H9 (cell line): ENCODE measurements around the gene PC. TPM values are rescaled to one million over a fixed set of nuclear protein-coding genes. Genes with fewer than 3 reads are reported as not detected.
A peak's percentile ranks its signal among the peaks of the same experiment; 100 is the strongest.

ENCODE experiments used
- DNase-seq: peaks from one replicate; pipeline ENCODE4 v3.0.0-alpha.2; 2017
- H2AFZ ChIP-seq: one replicate; pipeline ENCODE4 v1.6.1; 2013; ENCODE audit warnings: mild to moderate bottlenecking, low read length, control low read depth, moderate library complexity
- H2AK5ac ChIP-seq: 2 replicates; pipeline ENCODE4 v1.6.1; 2013; ENCODE audit warnings: low read length, control low read depth, mixed read lengths; ENCODE audit not compliant: insufficient read length
- H2BK120ac ChIP-seq: one replicate; pipeline ENCODE4 v1.6.1; 2013; ENCODE audit warnings: low read depth, mild to moderate bottlenecking, low read length, control low read depth, inconsistent platforms; ENCODE audit not compliant: poor library complexity, severe bottlenecking
- H2BK12ac ChIP-seq: 2 replicates; pipeline ENCODE4 v1.6.1; 2013; ENCODE audit warnings: low read length, control low read depth, mixed read lengths, low read depth; ENCODE audit not compliant: insufficient read length
- H2BK15ac ChIP-seq: 2 replicates; pipeline ENCODE4 v1.6.1; 2013; ENCODE audit warnings: low read depth, low read length, control low read depth
- H2BK20ac ChIP-seq: one replicate; pipeline ENCODE4 v1.6.1; 2013; ENCODE audit warnings: low read depth, mild to moderate bottlenecking, low read length, control low read depth, inconsistent platforms; ENCODE audit not compliant: poor library complexity, severe bottlenecking
- H2BK5ac ChIP-seq: 2 replicates; pipeline ENCODE4 v1.6.1; 2013; ENCODE audit warnings: low read length, control low read depth, mixed read lengths; ENCODE audit not compliant: insufficient read length
- H3K14ac ChIP-seq: 2 replicates; pipeline ENCODE4 v1.6.1; 2013; ENCODE audit warnings: low read length, control low read depth; ENCODE audit not compliant: insufficient read depth
- H3K18ac ChIP-seq: 2 replicates; pipeline ENCODE4 v1.6.1; 2013; ENCODE audit warnings: low read depth, mild to moderate bottlenecking, mixed read lengths, low read length, control low read depth; ENCODE audit not compliant: insufficient read length
- H3K23ac ChIP-seq: 2 replicates; pipeline ENCODE4 v1.6.1; 2013; ENCODE audit warnings: low read length, control low read depth, mixed read lengths, low read depth; ENCODE audit not compliant: insufficient read length
- H3K23me2 ChIP-seq: 2 replicates; pipeline ENCODE4 v1.6.1; 2013; ENCODE audit warnings: low read depth, mild to moderate bottlenecking, mixed read lengths, low read length, control low read depth; ENCODE audit not compliant: insufficient read length, poor library complexity, severe bottlenecking
- H3K27ac ChIP-seq: 2 replicates; pipeline ENCODE4 v1.5.1; 2013; ENCODE audit warnings: low read length, control low read depth, mixed read lengths, low read depth; ENCODE audit not compliant: insufficient read length
- H3K27me3 ChIP-seq: 2 replicates; pipeline ENCODE4 v1.6.1; 2013; ENCODE audit warnings: low read length, control low read depth, inconsistent platforms; ENCODE audit not compliant: insufficient read depth
- H3K4ac ChIP-seq: 2 replicates; pipeline ENCODE4 v1.6.1; 2013; ENCODE audit warnings: low read depth, mild to moderate bottlenecking, control low read depth, inconsistent platforms, low read length, moderate library complexity
- H3K4me1 ChIP-seq: 2 replicates; pipeline ENCODE4 v1.6.1; 2013; ENCODE audit warnings: low read length, control low read depth, inconsistent platforms; ENCODE audit not compliant: insufficient read depth
- H3K4me2 ChIP-seq: 2 replicates; pipeline ENCODE4 v1.6.1; 2013; ENCODE audit warnings: low read length, control low read depth, mixed read lengths; ENCODE audit not compliant: insufficient read length, insufficient read depth
- H3K56ac ChIP-seq: 2 replicates; pipeline ENCODE4 v1.6.1; 2013; ENCODE audit warnings: low read depth, mild to moderate bottlenecking, mixed read lengths, low read length, control low read depth; ENCODE audit not compliant: insufficient read length
- H3K79me1 ChIP-seq: 2 replicates; pipeline ENCODE4 v1.6.1; 2013; ENCODE audit warnings: low read depth, mild to moderate bottlenecking, moderate library complexity, low read length, control low read depth, inconsistent platforms; ENCODE audit not compliant: insufficient read depth, poor library complexity, severe bottlenecking
- H3K79me2 ChIP-seq: 2 replicates; pipeline ENCODE4 v1.6.1; 2013; ENCODE audit warnings: low read length, control low read depth, inconsistent platforms; ENCODE audit not compliant: insufficient read depth
- H3K9ac ChIP-seq: 2 replicates; pipeline ENCODE4 v1.6.1; 2013; ENCODE audit warnings: low read length, control low read depth, mixed read lengths; ENCODE audit not compliant: insufficient read length; ENCODE audit errors: extremely low read depth
- H3K9me3 ChIP-seq: one replicate; pipeline ENCODE4 v1.6.1; 2013; ENCODE audit warnings: low read depth, low read length, inconsistent platforms; ENCODE audit not compliant: control insufficient read depth
- H3T11ph ChIP-seq: one replicate; pipeline ENCODE4 v1.6.1; 2013; ENCODE audit warnings: mild to moderate bottlenecking, low read length, control low read depth, inconsistent platforms
- H4K20me1 ChIP-seq: one replicate; pipeline ENCODE4 v1.6.1; 2013; ENCODE audit not compliant: control insufficient read depth, insufficient read length, insufficient read depth
- H4K5ac ChIP-seq: 2 replicates; pipeline ENCODE4 v1.6.1; 2013; ENCODE audit warnings: low read depth, mild to moderate bottlenecking, mixed read lengths, low read length, control low read depth; ENCODE audit not compliant: insufficient read length
- H4K8ac ChIP-seq: replicated peaks from 2 replicates; pipeline ENCODE4 v1.6.1; 2013; ENCODE audit warnings: low read length, control low read depth, mixed read lengths, low read depth; ENCODE audit not compliant: insufficient read length
- H4K91ac ChIP-seq: 2 replicates; pipeline ENCODE4 v1.6.1; 2013; ENCODE audit warnings: low read depth, mild to moderate bottlenecking, moderate library complexity, mixed read lengths, low read length, control low read depth; ENCODE audit not compliant: insufficient read length
- H3K27ac Mint-ChIP-seq, 3 experiments: 2 replicates in 2 of 3; 3 replicates in 1 of 3; pipeline ENCODE4 v1.8.0; 2020 to 2021; ENCODE audit warnings: mixed read lengths in 3 of 3, mild to moderate bottlenecking in 1 of 3, moderate library complexity in 1 of 3
- H3K27me3 Mint-ChIP-seq: 2 replicates; pipeline ENCODE4 v1.8.0; 2021; ENCODE audit warnings: low read depth, mild to moderate bottlenecking, moderate library complexity, mixed read lengths
- H3K36me3 Mint-ChIP-seq, 3 experiments: 2 replicates in 2 of 3; 3 replicates in 1 of 3; pipeline ENCODE4 v1.8.0; 2020 to 2021; ENCODE audit warnings: low read depth in 3 of 3, mixed read lengths in 3 of 3; ENCODE audit not compliant: insufficient read depth in 1 of 3
- H3K4me1 Mint-ChIP-seq, 2 experiments: 2 replicates each; pipeline ENCODE4 v1.8.0; 2020; ENCODE audit warnings: mixed read lengths in 2 of 2
- H3K4me3 Mint-ChIP-seq, 2 experiments: 2 replicates in 1 of 2; 3 replicates in 1 of 2; pipeline ENCODE4 v1.8.0; 2020 to 2021; ENCODE audit warnings: mild to moderate bottlenecking in 2 of 2, mixed read lengths in 2 of 2, moderate library complexity in 1 of 2
- H3K9me3 Mint-ChIP-seq, 2 experiments: 2 replicates in 1 of 2; 3 replicates in 1 of 2; pipeline ENCODE4 v1.8.0; 2020; ENCODE audit warnings: mild to moderate bottlenecking in 2 of 2, mixed read lengths in 2 of 2, moderate library complexity in 1 of 2
- WGBS: extraction: QIAGEN DNeasy Blood & Tissue Kit; methylation state at CpG from one replicate; pipeline ENCODE4 v1.1.7; 2013; ENCODE audit warnings: missing lambda C conversion rate, low lambda C conversion rate, mixed read lengths; ENCODE audit not compliant: insufficient read length; ENCODE audit errors: extremely low coverage; 5-methylcytosine and 5-hydroxymethylcytosine counted together
- total RNA-seq: library from RNA; stranded (reverse); gene quantifications from 2 replicates; pipeline ENCODE4 v1.2.1, GENCODE V29; 2021
- TF ChIP-seq, protein P1 (sequence below): fragments of 200-600 bp; sonication (generic); conservative IDR thresholded peaks from 3 replicates; pipeline ENCODE4 v1.8.0; 2021; ENCODE audit warnings: antibody characterized with exemption, mild to moderate bottlenecking

PC gene
- total RNA-seq, 1 experiment from 2014 or later = 32.6 TPM

GRCh38 chr11:66818231-66818955, 139.8 kb downstream of the PC start:
- H3K79me1 ChIP-seq = no peaks in the 10 kb centered on the region
- H2BK12ac ChIP-seq = no peak overlapping the region
- H2BK120ac ChIP-seq = no peak overlapping the region
- H3K27ac Mint-ChIP-seq = peak overlapping the region in 2 of 3 experiments; percentile 11 to 77; a peak in 3 of 7 replicates
- H3K27me3 ChIP-seq = no peaks in the 10 kb centered on the region
- H3K23ac ChIP-seq = no peak overlapping the region
- no CpG with 5 or more reads among the region's 3 CpGs for WGBS
- H4K8ac ChIP-seq = no peak overlapping the region
- no peaks in the 10 kb centered on the region for H3K27me3 Mint-ChIP-seq
- H4K5ac ChIP-seq = no peak overlapping the region
- peaks cover 17 to 19% of the 10 kb centered on the region in 2 experiments for H3K4me1 Mint-ChIP-seq
- H3K14ac ChIP-seq = no peak overlapping the region
- no peak overlapping the region for H3K27ac ChIP-seq
- H2BK15ac ChIP-seq = no peak overlapping the region
- no peak overlapping the region for H2BK20ac ChIP-seq
- TF ChIP-seq, protein P1, sequence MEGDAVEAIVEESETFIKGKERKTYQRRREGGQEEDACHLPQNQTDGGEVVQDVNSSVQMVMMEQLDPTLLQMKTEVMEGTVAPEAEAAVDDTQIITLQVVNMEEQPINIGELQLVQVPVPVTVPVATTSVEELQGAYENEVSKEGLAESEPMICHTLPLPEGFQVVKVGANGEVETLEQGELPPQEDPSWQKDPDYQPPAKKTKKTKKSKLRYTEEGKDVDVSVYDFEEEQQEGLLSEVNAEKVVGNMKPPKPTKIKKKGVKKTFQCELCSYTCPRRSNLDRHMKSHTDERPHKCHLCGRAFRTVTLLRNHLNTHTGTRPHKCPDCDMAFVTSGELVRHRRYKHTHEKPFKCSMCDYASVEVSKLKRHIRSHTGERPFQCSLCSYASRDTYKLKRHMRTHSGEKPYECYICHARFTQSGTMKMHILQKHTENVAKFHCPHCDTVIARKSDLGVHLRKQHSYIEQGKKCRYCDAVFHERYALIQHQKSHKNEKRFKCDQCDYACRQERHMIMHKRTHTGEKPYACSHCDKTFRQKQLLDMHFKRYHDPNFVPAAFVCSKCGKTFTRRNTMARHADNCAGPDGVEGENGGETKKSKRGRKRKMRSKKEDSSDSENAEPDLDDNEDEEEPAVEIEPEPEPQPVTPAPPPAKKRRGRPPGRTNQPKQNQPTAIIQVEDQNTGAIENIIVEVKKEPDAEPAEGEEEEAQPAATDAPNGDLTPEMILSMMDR = no peak
- H4K20me1 ChIP-seq = no peaks in the 10 kb centered on the region
- H3K9ac ChIP-seq = no peak overlapping the region
- H2BK5ac ChIP-seq = no peak overlapping the region
- H3K4me2 ChIP-seq = no peak overlapping the region
- no peak overlapping the region for H3K4me3 Mint-ChIP-seq
- no peaks in the 10 kb centered on the region for H3K4me1 ChIP-seq
- no peak overlapping the region for H3K18ac ChIP-seq
- H4K91ac ChIP-seq = no peak overlapping the region
- H2AK5ac ChIP-seq = no peak overlapping the region
- no peak for DNase-seq
- H3K4ac ChIP-seq = no peak overlapping the region
- no peak overlapping the region for H3T11ph ChIP-seq
- H3K23me2 ChIP-seq = no peaks in the 10 kb centered on the region
- no peaks in the 10 kb centered on the region for H3K9me3 ChIP-seq
- peaks cover 0 to 37% (median 25%) of the 10 kb centered on the region in 3 experiments; a peak in 4 of 7 replicates for H3K36me3 Mint-ChIP-seq
- no peak overlapping the region for H3K56ac ChIP-seq
- no peaks in the 10 kb centered on the region for H3K9me3 Mint-ChIP-seq
- no peak overlapping the region for H2AFZ ChIP-seq
- no peaks in the 10 kb centered on the region for H3K79me2 ChIP-seq
